Fibroblast of pulmonary artery (primary cell): ENCODE results near the gene GALNT17.

Experiments
- DNase-seq: peaks from one replicate; pipeline ENCODE4 v3.0.0-alpha.2; 2010; ENCODE audit warnings: low read depth
- H3K4me3 ChIP-seq: replicated peaks from 2 replicates; pipeline ENCODE4 v1.5.1; 2011; ENCODE audit warnings: low read depth, mild to moderate bottlenecking, control low read depth, low read length, moderate library complexity
- CTCF ChIP-seq: IDR thresholded peaks from 2 replicates; pipeline ENCODE4 v1.5.1; 2011; ENCODE audit warnings: mild to moderate bottlenecking, control low read depth, low read length, inconsistent platforms; ENCODE audit errors: missing control alignments

The GALNT17 gene

GRCh38 chr7:71696511-71696910, 564.6 kb downstream of the GALNT17 start:
- TF ChIP-seq CTCF: no peak
- H3K4me3 ChIP-seq: no peak overlapping the region
- DNase-seq: no peak

- DNase-seq: no peak
- H3K4me3 ChIP-seq: no peak overlapping the region
- TF ChIP-seq CTCF: no peak
Observed at GRCh38 chr7:71697400-71697799, 565.5 kb downstream of the GALNT17 start.

GRCh38 chr7:71705217-71705616, 573.3 kb downstream of the GALNT17 start:
- H3K4me3 ChIP-seq: no peak overlapping the region
- DNase-seq: no peak
- no peak for TF ChIP-seq CTCF

GRCh38 chr7:71705901-71706596, 574.1 kb downstream of the GALNT17 start:
- no peak for TF ChIP-seq CTCF
- no peak overlapping the region for H3K4me3 ChIP-seq
- no peak for DNase-seq

GRCh38 chr7:71706597-71706975, 574.6 kb downstream of the GALNT17 start:
- TF ChIP-seq CTCF: no peak
- H3K4me3 ChIP-seq: no peak overlapping the region
- DNase-seq: no peak

GRCh38 chr7:71707041-71707440, 575.1 kb downstream of the GALNT17 start:
- TF ChIP-seq CTCF: no peak
- no peak overlapping the region for H3K4me3 ChIP-seq
- DNase-seq: no peak

- DNase-seq: no peak
- H3K4me3 ChIP-seq: no peak overlapping the region
- TF ChIP-seq CTCF: no peak
Observed at GRCh38 chr7:71708710-71709109, 576.8 kb downstream of the GALNT17 start.
